HG03097 (cell line): ENCODE results near the gene SDK1.
"Not testable (repeated sequence)": the region's sequence is repeated elsewhere in the genome, so short reads cannot be mapped to it uniquely, and the experiment has no call there.

Experiments used
- ATAC-seq: cut with Tn5 transposase; IDR thresholded peaks from one replicate; pipeline ENCODE4 v1.9.1; 2021; ENCODE audit not compliant: unreplicated experiment, low FRiP score

The SDK1 gene

DNA sequence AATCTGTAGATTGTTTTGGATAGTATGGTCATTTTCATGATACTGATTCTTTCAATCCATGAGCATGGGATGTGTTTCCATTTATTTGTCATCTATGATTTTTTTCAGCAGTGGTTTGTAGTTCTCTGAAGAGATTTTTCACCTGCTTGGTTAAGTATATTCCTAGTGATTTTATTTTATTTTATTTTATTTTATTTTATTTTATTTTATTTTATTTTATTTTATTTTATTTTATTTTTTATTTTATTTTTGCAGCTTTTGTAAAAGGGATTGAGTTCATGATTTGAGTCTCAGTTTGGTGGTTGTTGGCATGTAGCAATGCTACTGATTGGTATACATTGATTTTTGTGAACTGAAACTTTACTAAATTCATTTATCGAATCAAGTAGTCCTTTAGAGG, 404.2 kb downstream of the SDK1 start:
- ATAC-seq: no peak

DNA sequence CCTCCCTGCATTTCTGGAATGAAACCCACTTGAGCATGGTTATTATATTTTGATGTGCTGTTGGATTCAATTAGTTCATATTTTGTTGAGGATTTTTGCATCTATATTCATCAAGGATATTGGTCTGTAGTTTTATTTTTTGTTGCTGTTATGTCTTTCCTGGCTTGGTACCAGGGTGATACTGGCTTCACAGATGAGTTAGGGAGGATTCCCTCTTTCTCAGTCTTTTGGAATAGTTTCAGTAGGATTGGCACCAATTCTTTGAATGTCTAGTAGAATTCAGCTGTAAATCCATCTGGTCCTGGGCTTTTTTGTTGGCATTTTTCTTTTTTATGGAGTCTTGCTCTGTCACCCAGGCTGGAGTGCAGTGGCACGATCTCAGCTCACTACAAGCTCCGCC, 405.0 kb downstream of the SDK1 start:
- ATAC-seq: not testable (repeated sequence)

DNA sequence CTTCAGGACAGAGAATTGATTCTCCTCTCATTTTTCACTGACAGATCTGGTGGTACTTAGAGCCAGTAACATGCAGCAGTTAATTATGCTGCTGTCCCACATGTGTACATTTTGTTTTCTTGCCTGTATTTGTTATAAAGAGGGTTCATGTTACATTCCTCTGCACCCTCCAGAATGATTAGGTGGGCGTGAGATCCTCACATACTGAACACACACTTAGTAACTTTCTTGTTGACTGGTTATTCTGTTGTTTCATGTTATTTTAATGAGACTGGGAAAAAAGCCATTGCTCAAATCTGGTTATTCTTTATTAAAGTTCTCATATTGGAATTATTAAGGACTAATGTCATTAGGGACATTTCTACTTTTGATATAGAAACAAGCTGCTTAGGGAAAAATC, 409.1 kb downstream of the SDK1 start:
- no peak for ATAC-seq

DNA sequence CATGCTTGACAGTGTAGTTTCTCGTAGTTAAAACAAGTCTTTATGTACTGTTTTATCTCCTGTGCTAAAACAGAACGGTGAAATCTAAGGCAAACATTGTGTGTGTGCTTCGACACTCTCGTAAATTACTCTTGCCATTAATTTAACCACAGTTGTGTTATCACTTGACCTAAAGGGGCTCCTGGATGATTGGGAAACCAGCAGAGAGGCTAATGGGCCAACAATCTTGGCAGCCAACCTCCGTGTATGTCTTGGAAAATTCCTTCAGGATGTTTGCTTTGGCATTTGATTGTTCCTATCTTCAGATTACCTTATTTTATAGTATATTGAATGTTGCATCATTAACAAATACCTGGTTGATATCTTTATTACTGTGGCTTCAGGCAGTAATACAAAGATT, 409.5 kb downstream of the SDK1 start:
- no peak for ATAC-seq

DNA sequence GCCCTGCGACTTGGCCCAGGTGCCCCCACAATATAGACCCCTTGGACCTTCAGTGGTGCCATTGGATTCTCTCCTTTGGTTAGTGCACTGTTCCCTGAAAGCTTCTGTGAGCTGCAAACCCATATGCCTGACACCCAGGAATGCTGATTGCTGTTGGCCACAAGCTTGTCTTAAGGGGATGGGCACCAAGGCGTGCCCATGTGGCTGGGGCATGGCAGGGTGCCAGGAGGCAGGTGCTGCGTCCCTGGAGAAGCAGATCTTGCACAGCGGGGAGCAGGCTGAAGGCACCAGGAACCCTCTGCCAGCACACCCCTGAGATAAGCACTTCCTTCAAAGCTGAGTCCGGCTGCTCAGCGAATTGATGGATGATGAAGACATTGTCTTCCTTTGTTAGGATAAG, 411.8 kb downstream of the SDK1 start:
- ATAC-seq: no peak

DNA sequence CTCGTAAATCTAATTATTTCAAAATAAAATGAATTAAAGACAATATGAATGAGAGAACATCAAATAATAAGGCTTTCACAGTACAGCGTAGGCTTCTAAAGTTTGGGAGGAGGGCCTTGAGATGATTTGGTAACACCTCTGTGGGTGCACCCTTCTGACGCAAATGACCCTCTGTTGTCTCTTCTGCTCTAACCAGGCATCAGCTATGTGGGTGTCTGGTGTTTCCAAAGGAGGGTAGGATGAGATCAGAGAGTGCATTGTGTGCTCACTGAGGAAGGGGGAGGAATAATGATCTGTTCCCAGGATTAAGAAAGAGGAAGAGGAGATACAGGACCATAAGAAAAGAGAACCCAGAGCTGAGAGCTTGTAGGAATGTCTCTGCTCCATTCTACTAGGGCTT, 420.4 kb downstream of the SDK1 start:
- no peak for ATAC-seq

DNA sequence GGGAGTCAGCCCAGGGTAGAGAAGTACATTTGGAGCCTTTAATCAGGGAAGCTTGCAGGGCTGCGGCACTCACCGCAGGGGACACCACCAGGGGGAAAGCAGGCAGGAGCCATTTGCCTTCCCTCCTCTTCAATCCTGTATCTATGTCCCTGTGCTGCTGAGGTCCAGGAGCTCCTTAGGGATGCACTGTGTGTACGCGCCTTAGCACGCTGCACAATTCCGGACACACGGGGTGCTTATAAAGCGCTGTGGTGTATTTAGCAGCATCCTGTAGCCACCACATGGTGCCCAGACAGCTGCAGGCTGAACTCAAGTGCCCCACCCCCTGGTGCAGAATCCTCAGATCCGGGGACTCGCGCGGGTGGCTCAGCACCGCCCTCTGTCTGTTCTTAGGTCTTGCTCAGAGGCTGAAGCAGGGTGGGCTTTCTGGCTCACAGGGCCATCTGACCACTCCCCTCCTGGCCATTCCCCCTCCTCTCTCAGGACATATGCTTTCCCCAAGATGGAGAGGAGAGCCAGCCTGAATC, 421.4 kb downstream of the SDK1 start:
- ATAC-seq: no peak

DNA sequence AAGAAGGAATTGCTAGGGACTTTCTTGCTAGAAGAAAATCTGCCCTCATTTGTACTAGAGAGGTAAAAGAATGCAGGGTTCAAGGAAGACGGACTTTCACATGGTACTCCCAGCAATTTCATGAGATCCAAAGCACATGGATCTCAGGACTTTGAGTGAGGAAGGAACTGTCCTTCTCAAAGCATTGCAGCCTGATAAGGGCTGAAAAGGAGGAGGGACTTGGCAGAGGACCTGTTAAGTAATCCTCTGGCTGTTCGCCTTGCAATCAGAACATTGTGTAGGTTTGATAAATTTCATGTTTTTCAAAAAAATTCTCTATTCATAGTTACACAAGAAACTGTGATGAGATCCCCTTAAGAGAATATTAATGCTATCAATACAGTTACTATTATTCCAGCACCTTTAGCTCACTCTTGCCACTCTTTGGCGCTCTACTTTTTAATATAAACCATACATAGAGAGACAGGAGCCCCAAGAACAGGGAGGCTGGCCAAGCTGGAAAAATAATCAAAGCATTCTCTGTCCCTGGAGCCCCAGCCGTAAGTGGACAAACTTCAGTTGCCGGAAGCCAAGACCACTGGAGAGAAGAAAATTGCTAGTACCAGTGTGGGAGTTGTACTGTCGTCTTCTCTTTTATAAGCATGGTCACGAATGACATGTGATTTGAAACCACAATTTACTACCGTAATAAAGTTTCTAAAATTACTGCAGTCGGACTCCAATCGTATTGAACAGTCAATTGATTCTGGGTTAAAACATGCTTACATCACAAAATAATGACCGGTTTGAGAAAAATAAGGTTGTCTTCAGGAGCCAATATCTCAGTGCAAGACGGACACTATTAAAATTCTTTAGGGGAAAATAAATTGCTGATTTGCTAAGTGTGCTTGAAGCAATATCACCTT, 424.4 kb downstream of the SDK1 start:
- no peak for ATAC-seq

DNA sequence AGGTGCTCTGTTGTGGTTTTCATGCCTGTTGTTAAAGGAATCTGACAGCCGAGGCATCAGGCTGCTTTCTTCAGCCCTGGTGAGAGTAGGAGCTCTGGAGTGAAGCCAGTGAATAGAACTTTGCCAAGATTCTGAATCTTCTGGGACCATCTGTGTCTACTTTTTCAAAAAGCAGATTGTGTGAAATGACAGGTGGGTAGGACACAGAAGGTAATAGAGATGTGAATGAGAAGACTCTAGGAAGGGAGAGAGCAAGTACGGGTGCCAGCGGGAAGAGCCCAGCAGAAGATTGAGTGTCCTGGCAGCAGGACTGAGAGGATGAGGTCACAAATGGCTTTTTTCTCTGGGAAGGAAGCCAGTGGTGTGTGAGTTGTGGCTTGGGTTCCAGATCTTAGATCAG, 429.2 kb downstream of the SDK1 start:
- ATAC-seq: no peak

DNA sequence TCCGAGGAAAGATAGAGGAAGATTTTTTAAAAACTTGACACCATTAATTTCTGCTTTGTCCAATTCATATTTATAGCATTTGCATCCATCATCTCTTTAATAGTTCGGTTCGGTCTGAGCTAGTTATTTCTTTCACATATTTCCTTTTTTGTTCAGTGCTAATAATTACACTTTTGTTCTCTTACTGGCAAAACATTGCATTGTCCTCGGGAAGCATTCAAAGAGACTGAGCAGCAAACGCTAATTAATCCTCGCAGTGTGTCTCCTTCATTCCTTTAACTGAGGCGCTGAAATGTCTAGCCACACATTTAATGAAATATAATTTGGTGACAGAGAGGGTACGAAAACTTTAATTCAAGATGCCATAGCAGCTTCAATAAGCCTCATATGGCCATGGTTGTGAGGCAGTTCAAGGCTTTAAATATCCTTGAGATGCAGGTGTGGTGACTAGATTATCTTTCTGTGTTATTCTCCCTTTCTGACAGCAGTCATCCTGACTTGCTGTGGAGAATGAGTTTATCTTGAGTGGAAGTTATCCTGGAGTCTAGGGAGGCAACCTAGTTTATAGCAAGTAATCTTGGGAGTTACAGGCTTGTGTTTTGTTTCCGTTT, 431.4 kb downstream of the SDK1 start:
- ATAC-seq: no peak

DNA sequence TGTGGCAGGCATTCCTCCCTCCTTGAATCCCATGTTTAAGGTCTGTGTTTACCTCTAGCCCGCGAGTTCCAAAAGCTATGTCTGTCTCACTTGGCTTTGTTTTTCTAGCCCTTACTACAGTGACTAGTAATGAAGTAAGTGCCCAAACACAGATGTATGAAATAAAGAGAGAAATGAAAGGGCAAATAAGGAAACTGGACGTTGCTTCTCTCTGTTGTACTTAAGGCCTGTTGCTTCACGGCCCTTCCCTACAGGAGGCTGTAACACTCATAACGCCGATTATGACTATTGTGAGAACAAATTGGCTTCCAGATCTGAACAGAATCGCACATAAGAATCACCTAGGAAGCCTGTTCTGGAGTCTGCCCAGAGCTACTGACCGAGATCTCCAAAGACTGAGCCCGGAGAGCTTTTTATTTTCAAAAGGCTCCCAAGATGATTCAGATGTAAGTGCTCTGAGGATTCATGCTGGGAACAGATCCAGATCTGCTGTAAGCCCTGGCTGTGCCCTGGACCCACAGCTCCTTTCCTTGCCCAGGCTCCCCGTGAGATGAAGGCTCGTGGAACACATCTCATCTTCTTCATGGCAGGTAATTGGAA, 432.6 kb downstream of the SDK1 start:
- no peak for ATAC-seq

DNA sequence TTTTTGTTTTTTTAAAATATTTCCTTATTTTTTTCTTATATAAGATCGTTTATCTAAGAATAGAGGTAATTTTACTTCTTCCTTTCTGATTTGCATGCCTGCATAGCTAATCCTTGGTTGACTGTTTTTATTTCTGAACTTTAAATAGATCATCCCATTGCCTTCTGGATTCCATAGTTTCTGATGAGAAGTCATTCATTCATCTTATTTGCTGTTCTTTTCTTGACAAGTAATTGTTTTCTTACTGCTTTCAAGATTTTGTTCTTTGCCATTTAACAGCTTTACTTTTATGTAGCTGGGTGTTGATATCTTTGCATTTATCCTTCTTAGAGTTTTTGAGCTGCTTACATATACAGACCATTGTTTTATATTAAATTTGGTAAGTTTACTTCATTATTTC, 437.9 kb downstream of the SDK1 start:
- no peak for ATAC-seq

DNA sequence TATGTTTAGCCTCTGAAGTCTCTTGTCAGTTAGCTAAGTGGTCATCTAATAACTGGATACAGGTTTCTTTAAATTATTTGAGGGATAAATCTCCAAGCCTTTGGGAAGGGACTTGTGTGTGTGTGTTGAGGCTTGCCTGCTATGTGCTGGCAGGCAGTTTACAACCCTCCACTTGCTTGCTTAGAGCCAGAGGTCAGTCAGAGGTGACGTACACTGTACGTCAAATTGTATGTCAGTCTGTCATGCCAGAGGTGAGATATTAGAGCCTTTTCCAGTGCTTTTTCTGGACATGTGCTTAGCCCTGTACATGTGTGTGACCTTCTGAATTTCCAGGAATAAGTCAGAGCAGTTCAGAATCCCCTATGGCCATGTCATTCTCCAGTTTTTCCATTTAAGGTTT, 438.9 kb downstream of the SDK1 start:
- ATAC-seq: no peak

DNA sequence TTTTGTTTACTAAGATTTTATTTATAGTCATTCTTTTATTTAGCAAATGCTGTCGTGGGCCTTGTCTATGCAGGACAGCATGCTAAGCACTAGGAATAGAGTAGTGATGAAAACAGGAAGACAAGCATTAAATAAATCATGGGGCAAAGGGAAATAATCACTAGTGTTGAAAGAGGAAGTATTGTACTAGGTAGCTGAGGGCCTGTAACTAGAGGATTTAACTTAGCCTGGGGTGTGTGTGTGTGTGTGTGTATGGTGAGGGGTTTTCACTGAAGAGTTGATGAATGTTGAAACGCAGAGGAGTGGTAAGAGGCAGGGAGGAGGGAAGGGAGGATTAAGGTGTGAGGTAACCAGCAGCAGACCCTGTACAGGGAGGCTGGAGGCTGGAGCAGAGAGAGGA, 446.4 kb downstream of the SDK1 start:
- ATAC-seq: no peak

DNA sequence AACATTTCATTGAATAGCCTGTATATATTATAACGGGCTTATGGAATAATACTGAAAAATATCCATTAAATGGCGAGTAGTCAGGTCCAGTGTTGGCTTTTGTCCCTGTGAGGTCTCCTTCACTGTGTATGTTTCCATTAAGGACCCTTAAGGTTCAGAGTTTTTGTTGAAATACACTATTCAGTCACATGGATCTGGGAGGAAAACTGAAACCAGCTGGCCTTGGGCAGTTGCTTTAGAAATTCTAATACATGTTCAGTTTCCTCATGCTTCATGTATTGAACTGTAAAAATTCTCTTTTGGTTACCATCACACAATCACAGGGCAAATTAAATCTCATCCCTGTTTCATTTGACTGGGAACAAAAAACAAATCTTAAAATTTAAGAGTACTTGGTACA, 447.3 kb downstream of the SDK1 start:
- no peak for ATAC-seq

DNA sequence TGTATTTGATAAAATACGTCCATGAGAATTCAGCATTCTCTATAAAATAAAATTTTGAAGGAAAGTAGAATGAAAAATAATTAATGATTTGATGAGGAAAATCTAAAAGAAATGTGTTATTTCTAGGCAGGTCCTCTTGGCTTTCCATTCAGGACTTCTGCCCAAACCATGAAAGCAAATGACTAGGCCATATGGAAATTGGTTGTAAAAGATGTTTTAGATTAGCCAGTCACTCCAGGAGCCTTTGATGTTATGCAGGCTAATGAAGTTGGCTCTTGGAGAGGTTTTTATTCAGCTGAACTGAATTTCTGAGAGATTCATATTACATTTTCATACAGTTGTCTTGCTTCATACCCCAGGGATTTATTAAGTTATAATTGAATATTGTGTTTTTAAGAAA, 452.8 kb downstream of the SDK1 start:
- no peak for ATAC-seq

DNA sequence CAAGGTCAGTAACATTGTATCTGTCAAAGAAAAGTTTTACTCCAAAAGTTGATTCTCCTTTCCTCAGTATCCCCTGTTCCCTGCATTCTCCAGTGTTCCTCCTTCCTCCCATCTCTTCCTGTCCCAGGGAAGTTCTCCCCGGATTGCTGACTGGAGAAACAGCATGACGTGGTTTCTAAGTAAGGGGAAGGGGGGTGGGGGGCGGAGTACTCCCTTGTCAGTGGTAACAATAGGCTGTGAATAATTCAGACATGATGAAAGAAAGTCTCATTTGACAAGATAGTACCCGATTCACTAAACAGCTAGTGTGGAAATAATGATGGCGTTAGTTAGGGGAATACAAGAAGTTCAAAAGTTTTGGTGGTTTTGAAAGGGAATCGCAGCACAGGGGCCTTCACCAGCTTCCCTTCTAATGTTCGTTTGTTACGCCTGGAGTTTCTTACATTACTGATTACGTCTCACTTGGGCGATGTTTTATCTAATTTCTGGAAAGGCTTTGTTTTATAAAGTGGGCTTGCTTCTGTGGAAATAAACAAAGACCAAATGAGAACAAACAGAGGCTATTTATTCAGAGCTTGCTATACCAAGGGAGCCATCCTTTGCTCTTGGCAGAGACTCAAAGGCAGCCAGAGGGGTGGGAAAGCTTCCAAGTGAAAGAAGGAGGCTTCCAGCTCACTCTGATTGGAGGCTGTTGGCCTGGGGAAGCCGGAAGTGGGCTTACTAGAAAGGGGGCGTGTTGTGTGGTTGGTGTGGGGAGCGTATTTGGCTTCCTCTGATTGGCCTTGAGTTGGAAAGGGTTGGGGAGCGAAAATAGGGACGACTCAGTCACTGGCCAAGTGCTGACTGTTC, 453.7 kb downstream of the SDK1 start:
- ATAC-seq: no peak

DNA sequence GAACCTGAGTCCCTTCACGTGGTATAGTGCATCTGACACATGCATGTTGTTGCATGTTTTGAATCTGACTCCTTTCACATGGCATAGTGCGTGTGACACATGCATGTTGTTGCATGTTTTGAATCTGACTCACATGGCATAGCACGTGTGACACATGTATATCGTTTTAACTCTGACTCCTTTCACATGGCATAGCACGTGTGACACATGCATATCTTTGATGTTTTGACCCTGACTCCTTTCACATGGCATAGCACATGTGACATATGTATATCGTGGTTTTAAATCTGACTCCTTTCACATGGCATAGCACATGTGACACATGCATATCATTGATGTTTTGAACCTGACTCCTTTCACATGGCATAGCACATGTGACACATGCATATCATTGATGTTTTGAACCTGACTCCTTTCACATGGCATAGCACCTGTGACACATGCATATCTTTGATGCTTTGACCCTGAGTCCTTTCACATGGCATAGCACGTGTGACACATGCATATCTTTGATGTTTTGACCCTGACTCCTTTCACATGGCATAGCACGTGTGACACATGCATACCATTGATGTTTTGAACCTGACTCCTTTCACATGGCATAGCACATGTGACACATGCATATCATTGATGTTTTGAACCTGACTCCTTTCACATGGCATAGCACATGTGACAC, 454.9 kb downstream of the SDK1 start:
- ATAC-seq: not testable (repeated sequence)

DNA sequence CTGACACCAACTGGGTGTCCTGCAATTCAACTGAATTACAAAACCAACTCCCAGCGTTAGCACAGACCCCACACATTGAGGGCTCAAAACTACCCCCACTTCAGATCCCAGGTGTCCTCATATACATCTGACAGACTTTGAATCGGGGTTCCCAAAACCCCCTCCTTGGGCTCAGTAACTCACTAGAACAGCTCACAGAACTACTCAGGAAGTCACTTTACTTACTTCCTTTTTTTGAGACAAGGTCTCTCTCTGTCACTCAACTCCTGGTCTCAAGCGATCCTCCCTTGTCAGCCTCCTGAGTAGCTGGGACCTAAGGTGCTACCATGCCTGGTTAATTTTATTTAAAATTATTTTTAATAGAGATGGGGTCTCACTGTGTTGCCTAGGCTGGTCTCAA, 456.0 kb downstream of the SDK1 start:
- no peak for ATAC-seq

DNA sequence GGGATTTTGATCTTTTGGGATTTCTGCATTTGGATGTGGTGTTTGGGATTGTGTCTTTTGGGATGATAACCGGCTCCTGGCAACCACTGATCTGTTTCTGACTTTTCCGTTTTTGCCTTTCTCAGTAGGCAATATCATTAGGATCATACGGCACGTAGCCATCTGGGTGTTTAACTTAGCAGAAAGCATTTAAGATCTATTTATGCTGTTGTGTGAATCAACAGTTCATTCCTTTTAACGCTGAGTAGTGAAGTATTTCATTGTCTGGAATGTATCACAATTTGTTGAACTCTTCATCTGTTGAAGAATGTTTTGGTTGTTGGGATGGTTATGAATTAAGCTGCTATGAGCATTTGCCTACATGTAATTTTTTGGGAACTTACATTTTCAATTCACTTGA, 459.6 kb downstream of the SDK1 start:
- ATAC-seq: no peak
